ENCODE results near the gene ZBTB18.

Gene ZBTB18

DNA sequence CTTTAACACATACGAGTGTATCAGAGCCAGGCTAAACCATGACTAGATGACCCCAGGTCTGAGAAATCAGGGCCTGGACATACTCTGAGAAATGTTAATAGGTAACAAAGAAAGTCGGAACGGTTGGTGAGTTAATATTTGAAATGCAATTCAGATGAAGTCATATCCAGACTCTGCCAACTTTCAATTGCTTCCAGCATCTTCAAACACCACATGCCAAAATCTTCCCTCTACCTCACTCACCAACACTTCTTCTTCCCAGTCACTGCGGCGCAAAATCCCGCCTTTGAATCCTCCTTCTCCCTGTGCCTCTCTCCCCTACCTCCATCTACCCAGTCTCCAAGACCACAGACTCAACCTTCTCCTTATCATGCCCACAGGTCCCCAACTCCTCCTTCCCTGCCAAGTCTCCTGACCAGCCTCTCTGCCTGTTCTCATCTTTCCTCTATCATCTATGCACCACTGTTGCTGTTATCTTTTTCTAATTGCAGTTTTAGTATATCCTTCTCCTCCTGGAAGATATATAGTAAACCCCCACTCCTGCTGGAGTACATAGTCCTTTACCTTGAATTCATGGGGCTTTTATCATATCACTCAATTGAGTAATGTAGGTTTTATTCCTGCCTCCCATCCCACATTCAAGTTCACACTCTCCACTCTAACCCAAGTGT, 41.3 kb downstream of the ZBTB18 start:
- TF ChIP-seq CTCF (IDR thresholded peaks at IDR 0.05; ENCODE audit: control insufficient read depth, extremely low read depth, insufficient read depth): no peak
- DNase-seq (ENCODE audit: low read depth): no peak
- H3K4me3 ChIP-seq (ENCODE audit: low read depth, low read length): no peak overlapping the region

- H3K4me3 ChIP-seq (ENCODE audit: low read depth, low read length): no peak overlapping the region
- no peak for TF ChIP-seq CTCF (IDR thresholded peaks at IDR 0.05; ENCODE audit: control insufficient read depth, extremely low read depth, insufficient read depth)
- DNase-seq (ENCODE audit: low read depth): no peak
These were observed 42.0 kb downstream of the ZBTB18 start for GRCh38 chr1:244092964-244093638.

DNA sequence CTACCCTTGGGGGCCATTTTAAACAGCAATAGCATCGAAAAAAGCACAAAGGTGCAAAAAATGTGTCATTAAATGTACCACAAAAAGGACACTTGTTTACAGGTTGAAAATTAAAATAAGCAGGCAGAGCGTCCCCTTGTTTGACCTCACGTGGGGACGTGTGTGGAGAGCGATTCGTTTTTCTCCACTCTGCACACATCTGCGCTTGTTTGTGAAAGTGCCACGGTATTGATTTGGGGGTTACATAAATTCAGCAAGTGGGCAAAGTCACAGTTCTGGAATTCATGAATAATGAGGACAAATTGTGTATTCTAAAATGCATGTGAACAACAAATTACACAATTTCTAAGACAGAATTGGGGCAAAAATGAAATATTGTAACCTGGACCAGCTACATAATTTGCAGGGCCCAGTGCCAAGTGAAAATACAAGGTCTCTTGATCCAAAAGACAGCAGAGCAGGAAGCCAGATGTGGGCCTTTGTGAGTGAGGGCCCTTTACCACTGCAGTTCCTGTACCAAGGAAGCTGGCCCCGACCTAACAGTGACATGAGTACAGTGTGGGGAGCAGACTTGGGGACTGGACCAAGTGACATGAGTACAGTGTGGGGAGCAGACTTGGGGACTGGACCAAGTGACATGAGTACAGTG, 43.9 kb downstream of the ZBTB18 start:
- TF ChIP-seq CTCF (IDR thresholded peaks at IDR 0.05; ENCODE audit: control insufficient read depth, extremely low read depth, insufficient read depth): no peak
- H3K4me3 ChIP-seq (ENCODE audit: low read depth, low read length): no peak overlapping the region
- no peak for DNase-seq (ENCODE audit: low read depth)

- no peak for DNase-seq (ENCODE audit: low read depth)
- no peak for TF ChIP-seq CTCF (IDR thresholded peaks at IDR 0.05; ENCODE audit: control insufficient read depth, extremely low read depth, insufficient read depth)
- no peak overlapping the region for H3K4me3 ChIP-seq (ENCODE audit: low read depth, low read length)
These were observed 44.4 kb downstream of the ZBTB18 start for GRCh38 chr1:244095529-244095911.

DNA sequence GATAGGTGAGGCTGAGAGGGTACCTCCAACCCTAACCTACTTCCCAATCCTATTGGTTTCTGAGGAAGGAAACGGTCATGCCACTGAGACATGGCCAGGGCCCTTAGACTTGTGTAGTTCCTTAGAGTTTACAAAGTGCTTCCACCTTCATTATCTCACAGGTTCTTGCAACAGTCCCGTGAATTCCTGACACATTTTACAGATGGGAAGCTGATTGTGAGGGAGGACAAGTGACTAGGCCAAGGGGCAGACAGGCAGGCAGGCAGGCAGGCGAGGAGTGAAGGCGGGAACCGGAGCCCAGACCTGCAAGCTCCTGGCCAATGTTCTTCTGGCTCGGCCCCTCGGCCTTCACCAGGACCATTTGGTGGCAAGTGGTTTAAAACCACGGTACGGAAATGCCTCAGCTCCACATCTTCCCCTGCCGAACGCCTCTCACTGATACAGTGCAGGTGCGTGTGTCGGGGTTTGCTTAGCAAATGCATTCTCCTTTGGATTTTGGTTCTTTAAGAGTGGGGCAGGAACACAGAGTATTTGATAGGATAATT, 45.1 kb downstream of the ZBTB18 start:
- H3K4me3 ChIP-seq (ENCODE audit: low read depth, low read length): no peak overlapping the region
- no peak for TF ChIP-seq CTCF (IDR thresholded peaks at IDR 0.05; ENCODE audit: control insufficient read depth, extremely low read depth, insufficient read depth)
- DNase-seq (ENCODE audit: low read depth): no peak

DNA sequence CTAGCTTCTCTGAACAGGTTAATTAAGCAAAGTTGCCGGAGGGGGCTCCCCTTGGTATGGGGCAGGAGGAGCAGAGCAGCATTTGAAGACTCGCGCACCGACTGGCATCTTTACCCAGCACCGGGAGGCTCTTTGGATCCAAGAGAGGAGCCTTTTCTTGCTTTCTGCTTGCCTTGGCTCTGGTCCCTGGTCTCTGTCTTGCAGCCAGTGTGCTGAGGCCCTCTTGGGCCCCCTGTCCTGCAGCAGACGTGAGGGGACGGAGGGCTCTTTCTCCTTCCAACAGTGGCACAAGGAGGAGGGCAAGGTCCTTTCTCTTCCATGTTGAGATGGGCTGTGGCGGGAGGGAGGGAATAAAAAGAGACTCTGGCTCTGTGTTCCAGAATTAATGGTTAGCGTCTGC, 45.6 kb downstream of the ZBTB18 start:
- no peak for DNase-seq (ENCODE audit: low read depth)
- H3K4me3 ChIP-seq (ENCODE audit: low read depth, low read length): no peak overlapping the region
- no peak for TF ChIP-seq CTCF (IDR thresholded peaks at IDR 0.05; ENCODE audit: control insufficient read depth, extremely low read depth, insufficient read depth)

Measured in LNCaP clone FGC (cell line).